ENCODE data around the gene C17orf78.

C17orf78 gene

DNA sequence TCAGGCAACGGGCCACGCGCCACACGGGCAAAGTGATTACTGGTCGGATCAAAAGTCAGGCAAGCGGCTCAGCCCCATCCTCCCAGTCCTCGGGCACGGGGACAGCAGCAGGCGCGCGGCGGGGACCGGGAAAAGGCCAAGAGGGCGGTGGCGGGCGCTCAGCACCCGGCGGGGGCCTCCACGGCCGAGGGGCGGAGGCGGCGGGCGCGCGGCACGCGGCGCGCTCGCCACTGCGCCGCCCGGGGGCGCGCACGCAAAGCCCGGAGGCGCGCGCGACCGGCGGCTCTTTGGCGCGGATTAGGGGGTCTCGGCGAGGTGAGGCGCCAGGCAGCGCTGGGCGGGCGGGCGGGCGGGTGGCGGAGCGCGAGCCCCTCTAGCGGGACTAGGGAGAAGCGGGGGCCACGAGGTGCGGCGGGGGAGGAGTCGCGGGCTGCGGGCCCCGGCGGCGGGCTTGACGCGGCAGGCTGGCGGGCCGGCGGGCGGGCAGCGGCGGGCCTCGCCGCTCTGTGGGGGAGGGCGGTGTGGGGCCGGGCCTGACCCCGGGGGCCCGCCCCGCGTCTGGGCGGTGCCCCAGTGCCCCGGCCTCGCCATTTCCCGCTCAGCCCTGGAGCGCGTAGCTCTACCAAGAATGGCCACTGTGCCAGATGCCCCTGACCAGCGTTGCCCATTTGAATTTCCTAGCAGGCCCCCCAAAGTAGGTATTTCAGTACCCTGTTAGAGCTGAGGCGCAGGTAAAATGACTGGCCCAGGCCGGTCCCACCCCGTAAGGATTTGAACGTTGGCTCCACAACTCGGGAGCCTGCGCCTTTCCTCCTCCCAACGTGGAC lies 31.1 kb downstream of the C17orf78 start, which contains the start of the genes ACACA and TADA2A (continued):
- TF ChIP-seq, protein P1, sequence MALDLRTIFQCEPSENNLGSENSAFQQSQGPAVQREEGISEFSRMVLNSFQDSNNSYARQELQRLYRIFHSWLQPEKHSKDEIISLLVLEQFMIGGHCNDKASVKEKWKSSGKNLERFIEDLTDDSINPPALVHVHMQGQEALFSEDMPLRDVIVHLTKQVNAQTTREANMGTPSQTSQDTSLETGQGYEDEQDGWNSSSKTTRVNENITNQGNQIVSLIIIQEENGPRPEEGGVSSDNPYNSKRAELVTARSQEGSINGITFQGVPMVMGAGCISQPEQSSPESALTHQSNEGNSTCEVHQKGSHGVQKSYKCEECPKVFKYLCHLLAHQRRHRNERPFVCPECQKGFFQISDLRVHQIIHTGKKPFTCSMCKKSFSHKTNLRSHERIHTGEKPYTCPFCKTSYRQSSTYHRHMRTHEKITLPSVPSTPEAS (tag by site-specific recombination; IDR thresholded peaks at IDR 0.05) = 0 out of 2 replicates have a peak, but pooled peaks have one; percentile 19
- no peak for TF ChIP-seq HOXA7 (CRISPR knock-in tag; IDR thresholded peaks at IDR 0.05; ENCODE audit: borderline replicate concordance)
- TF ChIP-seq ZNF140 (tag by site-specific recombination; IDR thresholded peaks at IDR 0.05) = no peak
- no peak for TF ChIP-seq SALL2 (tag by site-specific recombination; IDR thresholded peaks at IDR 0.05; ENCODE audit: borderline replicate concordance)
- TF ChIP-seq ZNF239 (tag by site-specific recombination; IDR thresholded peaks at IDR 0.05) = no peak
- no peak for TF ChIP-seq ZNF521 (tag by site-specific recombination; IDR thresholded peaks at IDR 0.05)
- TF ChIP-seq SP3 (tag by site-specific recombination; IDR thresholded peaks at IDR 0.05) = peak; percentile 71
- no peak for TF ChIP-seq ZNF292 (tag by site-specific recombination; IDR thresholded peaks at IDR 0.05; ENCODE audit: borderline replicate concordance, low read depth)
- TF ChIP-seq ZNF335 (tag by site-specific recombination; conservative IDR thresholded peaks at IDR 0.05) = 0 out of 2 replicates have a peak, but pooled peaks have one; percentile 94
- TF ChIP-seq ZBTB17 (tag by site-specific recombination; IDR thresholded peaks at IDR 0.05) = no peak
- peak; percentile 35; the same call in 1 of the 2 replicates for TF ChIP-seq ZNF629 (tag by site-specific recombination; IDR thresholded peaks at IDR 0.05)
- TF ChIP-seq, protein P2, sequence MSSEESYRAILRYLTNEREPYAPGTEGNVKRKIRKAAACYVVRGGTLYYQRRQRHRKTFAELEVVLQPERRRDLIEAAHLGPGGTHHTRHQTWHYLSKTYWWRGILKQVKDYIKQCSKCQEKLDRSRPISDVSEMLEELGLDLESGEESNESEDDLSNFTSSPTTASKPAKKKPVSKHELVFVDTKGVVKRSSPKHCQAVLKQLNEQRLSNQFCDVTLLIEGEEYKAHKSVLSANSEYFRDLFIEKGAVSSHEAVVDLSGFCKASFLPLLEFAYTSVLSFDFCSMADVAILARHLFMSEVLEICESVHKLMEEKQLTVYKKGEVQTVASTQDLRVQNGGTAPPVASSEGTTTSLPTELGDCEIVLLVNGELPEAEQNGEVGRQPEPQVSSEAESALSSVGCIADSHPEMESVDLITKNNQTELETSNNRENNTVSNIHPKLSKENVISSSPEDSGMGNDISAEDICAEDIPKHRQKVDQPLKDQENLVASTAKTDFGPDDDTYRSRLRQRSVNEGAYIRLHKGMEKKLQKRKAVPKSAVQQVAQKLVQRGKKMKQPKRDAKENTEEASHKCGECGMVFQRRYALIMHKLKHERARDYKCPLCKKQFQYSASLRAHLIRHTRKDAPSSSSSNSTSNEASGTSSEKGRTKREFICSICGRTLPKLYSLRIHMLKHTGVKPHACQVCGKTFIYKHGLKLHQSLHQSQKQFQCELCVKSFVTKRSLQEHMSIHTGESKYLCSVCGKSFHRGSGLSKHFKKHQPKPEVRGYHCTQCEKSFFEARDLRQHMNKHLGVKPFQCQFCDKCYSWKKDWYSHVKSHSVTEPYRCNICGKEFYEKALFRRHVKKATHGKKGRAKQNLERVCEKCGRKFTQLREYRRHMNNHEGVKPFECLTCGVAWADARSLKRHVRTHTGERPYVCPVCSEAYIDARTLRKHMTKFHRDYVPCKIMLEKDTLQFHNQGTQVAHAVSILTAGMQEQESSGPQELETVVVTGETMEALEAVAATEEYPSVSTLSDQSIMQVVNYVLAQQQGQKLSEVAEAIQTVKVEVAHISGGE (tag by site-specific recombination; conservative IDR thresholded peaks at IDR 0.05; ENCODE audit: low read depth) = no peak
- no peak for TF ChIP-seq ZFP3 (tag by site-specific recombination; IDR thresholded peaks at IDR 0.05; ENCODE audit: low read depth)
- peak; percentile 65 for TF ChIP-seq KLF8 (tag by site-specific recombination; IDR thresholded peaks at IDR 0.05)
- TF ChIP-seq ZNF433 (tag by site-specific recombination; IDR thresholded peaks at IDR 0.05; ENCODE audit: low read depth) = no peak
- TF ChIP-seq ZNF747 (tag by site-specific recombination; IDR thresholded peaks at IDR 0.05) = no peak
- no peak for TF ChIP-seq PRDM1 (tag by site-specific recombination; IDR thresholded peaks at IDR 0.05)
- TF ChIP-seq ZNF221 (tag by site-specific recombination; IDR thresholded peaks at IDR 0.05; ENCODE audit: borderline replicate concordance) = no peak
- no peak for TF ChIP-seq ZNF571 (tag by site-specific recombination; IDR thresholded peaks at IDR 0.05)
- TF ChIP-seq WT1 (tag by site-specific recombination; IDR thresholded peaks at IDR 0.05) = no peak; the same call in 1 of the 2 replicates
- TF ChIP-seq ZNF121 (tag by site-specific recombination; IDR thresholded peaks at IDR 0.05) = no peak
- TF ChIP-seq, protein P3, sequence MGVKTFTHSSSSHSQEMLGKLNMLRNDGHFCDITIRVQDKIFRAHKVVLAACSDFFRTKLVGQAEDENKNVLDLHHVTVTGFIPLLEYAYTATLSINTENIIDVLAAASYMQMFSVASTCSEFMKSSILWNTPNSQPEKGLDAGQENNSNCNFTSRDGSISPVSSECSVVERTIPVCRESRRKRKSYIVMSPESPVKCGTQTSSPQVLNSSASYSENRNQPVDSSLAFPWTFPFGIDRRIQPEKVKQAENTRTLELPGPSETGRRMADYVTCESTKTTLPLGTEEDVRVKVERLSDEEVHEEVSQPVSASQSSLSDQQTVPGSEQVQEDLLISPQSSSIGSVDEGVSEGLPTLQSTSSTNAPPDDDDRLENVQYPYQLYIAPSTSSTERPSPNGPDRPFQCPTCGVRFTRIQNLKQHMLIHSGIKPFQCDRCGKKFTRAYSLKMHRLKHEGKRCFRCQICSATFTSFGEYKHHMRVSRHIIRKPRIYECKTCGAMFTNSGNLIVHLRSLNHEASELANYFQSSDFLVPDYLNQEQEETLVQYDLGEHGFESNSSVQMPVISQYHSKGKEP (tag by site-specific recombination; IDR thresholded peaks at IDR 0.05) = no peak
- TF ChIP-seq ZNF37A (tag by site-specific recombination; IDR thresholded peaks at IDR 0.05) = no peak
- TF ChIP-seq, protein P4, sequence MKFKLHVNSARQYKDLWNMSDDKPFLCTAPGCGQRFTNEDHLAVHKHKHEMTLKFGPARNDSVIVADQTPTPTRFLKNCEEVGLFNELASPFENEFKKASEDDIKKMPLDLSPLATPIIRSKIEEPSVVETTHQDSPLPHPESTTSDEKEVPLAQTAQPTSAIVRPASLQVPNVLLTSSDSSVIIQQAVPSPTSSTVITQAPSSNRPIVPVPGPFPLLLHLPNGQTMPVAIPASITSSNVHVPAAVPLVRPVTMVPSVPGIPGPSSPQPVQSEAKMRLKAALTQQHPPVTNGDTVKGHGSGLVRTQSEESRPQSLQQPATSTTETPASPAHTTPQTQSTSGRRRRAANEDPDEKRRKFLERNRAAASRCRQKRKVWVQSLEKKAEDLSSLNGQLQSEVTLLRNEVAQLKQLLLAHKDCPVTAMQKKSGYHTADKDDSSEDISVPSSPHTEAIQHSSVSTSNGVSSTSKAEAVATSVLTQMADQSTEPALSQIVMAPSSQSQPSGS (tag by site-specific recombination; IDR thresholded peaks at IDR 0.05; ENCODE audit: low read depth) = no peak
- TF ChIP-seq GLI4 (tag by site-specific recombination; IDR thresholded peaks at IDR 0.05) = no peak
- TF ChIP-seq, protein P5, sequence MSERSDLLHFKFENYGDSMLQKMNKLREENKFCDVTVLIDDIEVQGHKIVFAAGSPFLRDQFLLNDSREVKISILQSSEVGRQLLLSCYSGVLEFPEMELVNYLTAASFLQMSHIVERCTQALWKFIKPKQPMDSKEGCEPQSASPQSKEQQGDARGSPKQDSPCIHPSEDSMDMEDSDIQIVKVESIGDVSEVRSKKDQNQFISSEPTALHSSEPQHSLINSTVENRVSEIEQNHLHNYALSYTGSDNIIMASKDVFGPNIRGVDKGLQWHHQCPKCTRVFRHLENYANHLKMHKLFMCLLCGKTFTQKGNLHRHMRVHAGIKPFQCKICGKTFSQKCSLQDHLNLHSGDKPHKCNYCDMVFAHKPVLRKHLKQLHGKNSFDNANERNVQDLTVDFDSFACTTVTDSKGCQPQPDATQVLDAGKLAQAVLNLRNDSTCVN (tag by site-specific recombination; optimal IDR thresholded peaks at IDR 0.05) = peak; percentile 90
- no peak for TF ChIP-seq KLF16 (tag by site-specific recombination; IDR thresholded peaks at IDR 0.05)
- TF ChIP-seq, protein P6, sequence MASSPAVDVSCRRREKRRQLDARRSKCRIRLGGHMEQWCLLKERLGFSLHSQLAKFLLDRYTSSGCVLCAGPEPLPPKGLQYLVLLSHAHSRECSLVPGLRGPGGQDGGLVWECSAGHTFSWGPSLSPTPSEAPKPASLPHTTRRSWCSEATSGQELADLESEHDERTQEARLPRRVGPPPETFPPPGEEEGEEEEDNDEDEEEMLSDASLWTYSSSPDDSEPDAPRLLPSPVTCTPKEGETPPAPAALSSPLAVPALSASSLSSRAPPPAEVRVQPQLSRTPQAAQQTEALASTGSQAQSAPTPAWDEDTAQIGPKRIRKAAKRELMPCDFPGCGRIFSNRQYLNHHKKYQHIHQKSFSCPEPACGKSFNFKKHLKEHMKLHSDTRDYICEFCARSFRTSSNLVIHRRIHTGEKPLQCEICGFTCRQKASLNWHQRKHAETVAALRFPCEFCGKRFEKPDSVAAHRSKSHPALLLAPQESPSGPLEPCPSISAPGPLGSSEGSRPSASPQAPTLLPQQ (tag by site-specific recombination; IDR thresholded peaks at IDR 0.05) = peak; percentile 80
- no peak for TF ChIP-seq ZNF202 (tag by site-specific recombination; IDR thresholded peaks at IDR 0.05; ENCODE audit: borderline replicate concordance)
- no peak for TF ChIP-seq OVOL3 (tag by site-specific recombination; IDR thresholded peaks at IDR 0.05)
